Transverse colon (tissue), 4 donors: ENCODE results near the gene UGT3A2.
"Not testable (repeated sequence)": the region's sequence is repeated elsewhere in the genome, so short reads cannot be mapped to it uniquely, and the experiment has no call there.

ENCODE experiments used
- POLR2A ChIP-seq: fragments of 450-650 bp; IDR thresholded peaks from one replicate; pipeline ENCODE4 v1.6.1; 2016; ENCODE audit warnings: antibody characterized with exemption, mild to moderate bottlenecking, moderate library complexity
- POLR2AphosphoS5 ChIP-seq, 3 donors: sonication (generic); formaldehyde crosslinking; IDR thresholded peaks; one replicate each; pipeline ENCODE4 v1.6.1; 2016; ENCODE audit warnings: antibody characterized with exemption in 3 of 3
- TF ChIP-seq, protein P1 (sequence below), 5 experiments: fragments of 200-600 bp in 3 of 5; fragments of 450-650 bp in 2 of 5; sonication (generic) in 3 of 5; IDR thresholded peaks; 1 replicate in 2 of 5; 2 replicates in 3 of 5; pipeline ENCODE4 v1.5.1; 2016 to 2017; ENCODE audit warnings: antibody characterized with exemption in 5 of 5, inconsistent platforms in 3 of 5, mild to moderate bottlenecking in 2 of 5, moderate library complexity in 1 of 5

DNA sequence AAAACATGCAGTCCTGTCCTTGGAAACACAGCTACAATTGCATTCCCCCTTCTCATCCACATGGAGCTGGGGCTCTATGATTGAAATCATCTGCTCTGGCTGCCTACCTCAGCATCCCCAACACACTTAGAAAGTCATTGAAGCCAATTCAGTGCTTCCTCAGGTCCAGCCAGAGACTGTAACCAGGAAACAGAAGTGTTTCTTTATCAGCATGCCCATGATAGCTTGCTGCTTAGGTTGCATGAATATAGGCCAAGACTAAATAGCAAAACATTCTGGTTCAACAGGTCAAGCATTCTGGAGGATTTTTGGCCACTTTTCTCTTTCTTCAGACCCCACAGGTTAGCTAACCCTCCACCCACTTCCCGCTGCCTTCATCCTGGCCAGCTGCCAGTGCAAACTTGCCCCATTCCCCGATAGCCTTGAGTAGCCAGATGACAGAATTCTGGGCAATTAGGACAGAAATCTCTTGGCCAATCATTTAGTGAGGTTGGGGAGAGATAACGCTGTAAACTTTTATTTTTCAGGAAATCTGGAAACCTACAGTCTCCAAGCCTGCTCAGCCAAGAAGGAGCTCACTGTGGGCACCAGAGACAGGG lies 32.0 kb downstream of the UGT3A2 start:
- TF ChIP-seq, protein P1, sequence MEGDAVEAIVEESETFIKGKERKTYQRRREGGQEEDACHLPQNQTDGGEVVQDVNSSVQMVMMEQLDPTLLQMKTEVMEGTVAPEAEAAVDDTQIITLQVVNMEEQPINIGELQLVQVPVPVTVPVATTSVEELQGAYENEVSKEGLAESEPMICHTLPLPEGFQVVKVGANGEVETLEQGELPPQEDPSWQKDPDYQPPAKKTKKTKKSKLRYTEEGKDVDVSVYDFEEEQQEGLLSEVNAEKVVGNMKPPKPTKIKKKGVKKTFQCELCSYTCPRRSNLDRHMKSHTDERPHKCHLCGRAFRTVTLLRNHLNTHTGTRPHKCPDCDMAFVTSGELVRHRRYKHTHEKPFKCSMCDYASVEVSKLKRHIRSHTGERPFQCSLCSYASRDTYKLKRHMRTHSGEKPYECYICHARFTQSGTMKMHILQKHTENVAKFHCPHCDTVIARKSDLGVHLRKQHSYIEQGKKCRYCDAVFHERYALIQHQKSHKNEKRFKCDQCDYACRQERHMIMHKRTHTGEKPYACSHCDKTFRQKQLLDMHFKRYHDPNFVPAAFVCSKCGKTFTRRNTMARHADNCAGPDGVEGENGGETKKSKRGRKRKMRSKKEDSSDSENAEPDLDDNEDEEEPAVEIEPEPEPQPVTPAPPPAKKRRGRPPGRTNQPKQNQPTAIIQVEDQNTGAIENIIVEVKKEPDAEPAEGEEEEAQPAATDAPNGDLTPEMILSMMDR (IDR thresholded peaks at IDR 0.05), result not testable (repeated sequence)
- not testable (repeated sequence) for TF ChIP-seq POLR2AphosphoS5 (IDR thresholded peaks at IDR 0.05); POLR2A
